Esophagus squamous epithelium (tissue), 5 donors: ENCODE data around the gene RBMX. TPM values are rescaled to one million over a fixed set of nuclear protein-coding genes. Genes with fewer than 3 reads are reported as not detected.
"Not testable (repeated sequence)": the region's sequence is repeated elsewhere in the genome, so short reads cannot be mapped to it uniquely, and the experiment has no call there.

Source experiments
- DNase-seq: peaks from one replicate; lab custom pipeline; 2025; lab: John Stamatoyannopoulos, UW
- H3K27ac ChIP-seq, 4 donors: fragments of 200-600 bp; sonication (generic); one replicate each; pipeline ENCODE4 v1.5.1; 2016 to 2019; ENCODE audit warnings: mild to moderate bottlenecking in 1 of 4
- H3K27me3 ChIP-seq, 4 donors: fragments of 200-600 bp; sonication (generic); 1 replicate in 3 of 4; 2 replicates in 1 of 4; pipeline versions ENCODE4 v1.5.1 to v1.6.0; 2017 to 2021; ENCODE audit warnings: antibody characterized with exemption in 1 of 4
- H3K36me3 ChIP-seq, 3 donors: fragments of 200-600 bp; sonication (generic); one replicate each; pipeline ENCODE4 v1.5.1; 2016 to 2019
- H3K4me1 ChIP-seq, 3 donors: fragments of 200-600 bp; sonication (generic); one replicate each; pipeline ENCODE4 v1.5.1; 2017 to 2019
- H3K4me3 ChIP-seq, 4 donors: fragments of 200-600 bp; sonication (generic); 1 replicate in 3 of 4; 2 replicates in 1 of 4; pipeline ENCODE4 v1.5.1; 2016 to 2019; ENCODE audit warnings: mild to moderate bottlenecking in 2 of 4, moderate library complexity in 1 of 4
- H3K9me3 ChIP-seq, 3 donors: fragments of 200-600 bp; sonication (generic); one replicate each; pipeline ENCODE4 v1.5.1; 2016 to 2019
- POLR2A ChIP-seq, 4 donors: fragments of 450-650 bp; IDR thresholded peaks; one replicate each; pipeline ENCODE4 v1.6.1; 2017; ENCODE audit warnings: antibody characterized with exemption in 4 of 4, mild to moderate bottlenecking in 4 of 4, moderate library complexity in 3 of 4
- WGBS, 2 donors: methylation state at CpG; one replicate each; pipeline ENCODE4 v1.1.5; 2018; 5-methylcytosine and 5-hydroxymethylcytosine counted together
- intact Hi-C: fragments of 100-400 bp; cut with DNase I; formaldehyde crosslinking; loops from one replicate; pipeline ENCODE4 v1.15.0; 2022
- total RNA-seq, 4 donors: library from RNA; depleted of rRNA; stranded (reverse); fragments of >200 nt; gene quantifications; one replicate each; pipeline ENCODE4 v1.1.0, GENCODE V29; 2016
- TF ChIP-seq, protein P1 (sequence below), 6 experiments: fragments of 450-650 bp in 4 of 6; fragments of 200-600 bp in 2 of 6; sonication (generic) in 2 of 6; IDR thresholded peaks; one replicate each; pipeline ENCODE4 v1.5.1; 2016 to 2019; ENCODE audit warnings: antibody characterized with exemption in 6 of 6, mild to moderate bottlenecking in 4 of 6, moderate library complexity in 4 of 6
- donor health status: DM: yes; HTN: yes; CAD: no.

Gene RBMX
- total RNA-seq, 4 donors from 2014 or later, result 125 to 220 (median 205) TPM

DNA sequence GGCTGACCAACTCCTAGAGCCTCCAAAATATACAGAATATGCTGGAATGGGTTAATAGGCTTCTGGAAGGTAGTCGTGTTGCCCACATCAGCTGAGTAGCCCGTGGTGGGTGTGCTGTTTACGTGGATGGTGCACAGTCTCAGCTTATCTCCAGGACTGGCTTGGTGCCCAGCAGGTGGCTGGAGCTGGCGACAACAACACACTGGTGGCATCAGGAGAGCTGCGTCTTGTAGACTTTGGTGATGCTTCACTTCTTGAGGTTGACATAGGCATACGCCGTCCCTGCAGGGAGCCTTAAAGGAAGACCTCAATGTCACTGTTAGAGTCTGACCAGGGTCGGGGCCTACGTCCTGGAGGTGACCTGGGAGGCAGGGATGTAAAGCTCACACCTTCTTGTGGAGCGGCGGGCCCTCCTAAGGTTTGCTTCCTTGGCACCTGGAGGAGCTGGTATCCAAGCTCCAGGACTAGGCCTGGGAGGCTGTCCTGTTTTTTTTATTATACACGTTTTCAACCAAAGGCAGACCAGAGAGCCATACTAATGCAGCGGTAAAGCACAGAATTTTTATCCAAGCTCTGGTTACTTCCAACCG is 26.5 kb upstream of the RBMX start:
- Histone ChIP-seq H3K36me3 (no peaks in the 10 kb centered on the region), H3K4me1 (peaks cover 0 to 15% (median 0%) of the 10 kb centered on the region in 3 donors), H3K4me3 (no peak overlapping the region), H3K27me3 (no peaks in the 10 kb centered on the region), H3K27ac (no peak overlapping the region), H3K9me3 (no peaks in the 10 kb centered on the region)
- TF ChIP-seq, protein P1, sequence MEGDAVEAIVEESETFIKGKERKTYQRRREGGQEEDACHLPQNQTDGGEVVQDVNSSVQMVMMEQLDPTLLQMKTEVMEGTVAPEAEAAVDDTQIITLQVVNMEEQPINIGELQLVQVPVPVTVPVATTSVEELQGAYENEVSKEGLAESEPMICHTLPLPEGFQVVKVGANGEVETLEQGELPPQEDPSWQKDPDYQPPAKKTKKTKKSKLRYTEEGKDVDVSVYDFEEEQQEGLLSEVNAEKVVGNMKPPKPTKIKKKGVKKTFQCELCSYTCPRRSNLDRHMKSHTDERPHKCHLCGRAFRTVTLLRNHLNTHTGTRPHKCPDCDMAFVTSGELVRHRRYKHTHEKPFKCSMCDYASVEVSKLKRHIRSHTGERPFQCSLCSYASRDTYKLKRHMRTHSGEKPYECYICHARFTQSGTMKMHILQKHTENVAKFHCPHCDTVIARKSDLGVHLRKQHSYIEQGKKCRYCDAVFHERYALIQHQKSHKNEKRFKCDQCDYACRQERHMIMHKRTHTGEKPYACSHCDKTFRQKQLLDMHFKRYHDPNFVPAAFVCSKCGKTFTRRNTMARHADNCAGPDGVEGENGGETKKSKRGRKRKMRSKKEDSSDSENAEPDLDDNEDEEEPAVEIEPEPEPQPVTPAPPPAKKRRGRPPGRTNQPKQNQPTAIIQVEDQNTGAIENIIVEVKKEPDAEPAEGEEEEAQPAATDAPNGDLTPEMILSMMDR (IDR thresholded peaks at IDR 0.05), result no peak
- no peak for TF ChIP-seq POLR2A (IDR thresholded peaks at IDR 0.05)
- no peak for DNase-seq
- 65 to 81% methylated on average over 4 to 11 of the region's 14 CpGs for WGBS, 2 donors
- intact Hi-C loops, result no loop called here

- DNase-seq, intact Hi-C loops, H3K36me3 ChIP-seq, H3K27ac ChIP-seq, H3K9me3 ChIP-seq, H3K4me3 ChIP-seq, H3K4me1 ChIP-seq, H3K27me3 ChIP-seq: not testable (repeated sequence)
- WGBS, 2 donors, result 68 to 87% methylated on average over 3 to 4 of the region's 4 CpGs
Measured at GRCh38 chrX:136904067-136904466, 23.5 kb upstream of the RBMX start.

DNA sequence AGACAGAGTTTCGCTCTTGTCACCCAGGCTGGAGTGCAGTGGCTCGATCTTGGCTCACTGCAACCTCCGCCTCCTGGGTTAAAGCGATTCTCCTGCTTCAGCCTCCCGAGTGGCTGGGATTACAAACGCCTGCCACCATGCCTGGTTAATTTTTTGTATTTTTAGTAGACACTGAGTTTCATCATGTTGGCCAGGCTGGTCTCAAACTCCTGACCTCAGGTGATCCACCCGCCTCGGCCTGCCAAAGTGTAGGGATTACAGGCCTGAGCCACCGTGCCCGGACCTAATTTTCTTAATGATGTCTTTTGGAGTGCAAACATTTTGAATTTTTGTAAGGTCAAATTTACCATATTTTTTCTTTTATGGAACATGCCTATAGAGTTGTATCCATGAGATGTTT is 19.5 kb upstream of the RBMX start:
- H3K4me3 ChIP-seq, DNase-seq, H3K9me3 ChIP-seq, H3K36me3 ChIP-seq, H3K27me3 ChIP-seq, intact Hi-C loops, H3K4me1 ChIP-seq, H3K27ac ChIP-seq: not testable (repeated sequence)
- 94 to 95% methylated on average over 9 of the region's 10 CpGs for WGBS, 2 donors

DNA sequence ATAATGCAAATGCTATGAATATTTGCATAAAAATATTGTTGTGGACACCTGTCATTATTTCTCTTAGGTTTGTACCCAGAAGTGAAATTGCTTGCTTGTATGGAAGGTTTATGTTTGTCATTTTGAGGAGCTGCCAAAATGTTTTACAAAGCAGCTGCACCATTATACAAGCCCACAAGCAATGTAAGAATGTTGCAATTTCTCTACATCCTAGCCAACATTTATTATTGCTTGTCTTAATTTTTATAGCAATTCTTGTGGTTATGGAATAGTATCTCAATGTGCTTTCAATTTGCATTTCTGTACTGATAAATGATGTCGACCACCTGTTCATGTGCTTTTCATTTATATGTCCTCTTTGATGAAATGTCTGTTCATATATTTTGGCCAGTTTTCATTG is 18.7 kb upstream of the RBMX start:
- H3K4me1 ChIP-seq, result no peaks in the 10 kb centered on the region
- H3K4me3 ChIP-seq, result no peak overlapping the region
- no peaks in the 10 kb centered on the region for H3K9me3 ChIP-seq
- H3K27me3 ChIP-seq, result no peaks in the 10 kb centered on the region
- no peaks in the 10 kb centered on the region for H3K36me3 ChIP-seq
- TF ChIP-seq POLR2A (IDR thresholded peaks at IDR 0.05), result no peak
- TF ChIP-seq, protein P1 (IDR thresholded peaks at IDR 0.05), result no peak
- 83 to 85% methylated on average over 1 of the region's 1 CpG for WGBS, 2 donors
- no peak overlapping the region for H3K27ac ChIP-seq
- DNase-seq, result no peak
- intact Hi-C loops, result no loop called here

DNA sequence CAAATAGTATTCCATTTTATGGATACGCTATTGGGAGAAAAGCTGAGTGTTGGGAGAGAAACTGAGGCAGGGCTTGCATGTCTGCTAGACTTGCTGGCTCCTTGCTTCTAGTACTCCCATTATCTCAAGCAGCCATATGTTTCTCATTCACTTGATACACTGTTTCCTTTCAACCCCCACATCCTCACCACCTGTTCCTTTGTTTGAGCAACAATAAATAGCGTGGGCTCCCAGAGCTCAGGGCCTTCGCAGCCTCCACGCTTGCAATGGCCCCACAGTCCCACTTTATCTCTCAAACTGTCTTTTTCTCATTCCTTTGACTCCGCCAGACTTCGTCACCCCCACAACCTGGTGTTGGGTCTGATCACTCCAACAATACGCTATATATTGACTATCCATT is 18.2 kb upstream of the RBMX start:
- H3K27me3 ChIP-seq, intact Hi-C loops, H3K4me1 ChIP-seq, H3K36me3 ChIP-seq, DNase-seq, H3K9me3 ChIP-seq, H3K4me3 ChIP-seq, H3K27ac ChIP-seq: not testable (repeated sequence)
- 73 to 91% methylated on average over 7 of the region's 7 CpGs for WGBS, 2 donors

DNA sequence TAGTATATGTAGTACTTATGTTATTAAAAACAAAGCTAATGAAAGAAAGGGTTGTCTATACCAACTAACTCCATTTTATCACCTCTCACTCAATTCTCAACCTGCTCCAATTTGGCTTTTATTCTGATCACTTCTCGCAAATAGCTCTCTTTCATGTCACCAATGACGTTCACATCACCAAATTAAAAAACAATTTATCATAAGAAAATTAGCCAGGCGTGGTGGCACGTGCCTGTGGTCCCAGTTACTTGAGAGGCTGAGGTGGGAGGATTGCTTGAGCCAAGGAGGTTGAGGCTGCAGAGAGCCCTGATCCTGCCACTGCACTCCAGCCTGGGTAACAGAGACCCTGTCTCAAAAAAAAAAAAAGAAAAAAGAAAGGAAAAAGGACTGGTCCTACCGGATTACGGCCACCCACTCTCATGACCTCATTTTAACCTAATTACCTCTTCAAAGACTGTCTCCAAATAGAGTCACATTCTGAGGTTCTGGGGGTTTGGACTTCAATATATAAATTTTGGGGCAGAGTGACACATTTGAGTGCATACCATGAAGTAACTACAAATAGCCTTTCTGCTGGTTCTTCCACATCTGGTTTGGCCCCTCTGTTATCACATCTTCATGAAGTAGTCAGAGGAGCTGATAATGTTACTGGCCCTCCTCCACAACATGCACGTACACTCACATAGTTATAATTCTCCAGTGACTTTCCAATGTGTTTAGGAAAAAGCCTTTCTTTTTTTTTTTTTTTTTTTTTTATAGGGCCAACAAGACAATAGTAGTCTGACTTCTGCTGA is 15.8 kb upstream of the RBMX start:
- intact Hi-C loops, result no loop called here
- H3K4me1 ChIP-seq, result no peaks in the 10 kb centered on the region
- H3K9me3 ChIP-seq, result no peaks in the 10 kb centered on the region
- TF ChIP-seq, protein P1 (IDR thresholded peaks at IDR 0.05), result no peak
- no peak for TF ChIP-seq POLR2A (IDR thresholded peaks at IDR 0.05)
- H3K4me3 ChIP-seq, result no peak overlapping the region
- H3K36me3 ChIP-seq, result no peaks in the 10 kb centered on the region
- 69 to 79% methylated on average over 4 to 7 of the region's 7 CpGs for whole genome bisulfite sequencing, 2 donors
- H3K27ac ChIP-seq, result no peak overlapping the region
- no peaks in the 10 kb centered on the region for H3K27me3 ChIP-seq
- no peak for DNase-seq
